NCI-H1694 (cell line): Measurements from ENCODE around the gene DCP2.

Experiments
- DNase-seq: peaks from one replicate; lab custom pipeline; 2025; lab: John Stamatoyannopoulos, UW

Gene DCP2

GRCh38 chr5:113047733-113048652, 71.4 kb downstream of the DCP2 start:
- no peak for DNase-seq

- no peak for DNase-seq
Measured at GRCh38 chr5:113048931-113049330, 72.3 kb downstream of the DCP2 start.

DNA sequence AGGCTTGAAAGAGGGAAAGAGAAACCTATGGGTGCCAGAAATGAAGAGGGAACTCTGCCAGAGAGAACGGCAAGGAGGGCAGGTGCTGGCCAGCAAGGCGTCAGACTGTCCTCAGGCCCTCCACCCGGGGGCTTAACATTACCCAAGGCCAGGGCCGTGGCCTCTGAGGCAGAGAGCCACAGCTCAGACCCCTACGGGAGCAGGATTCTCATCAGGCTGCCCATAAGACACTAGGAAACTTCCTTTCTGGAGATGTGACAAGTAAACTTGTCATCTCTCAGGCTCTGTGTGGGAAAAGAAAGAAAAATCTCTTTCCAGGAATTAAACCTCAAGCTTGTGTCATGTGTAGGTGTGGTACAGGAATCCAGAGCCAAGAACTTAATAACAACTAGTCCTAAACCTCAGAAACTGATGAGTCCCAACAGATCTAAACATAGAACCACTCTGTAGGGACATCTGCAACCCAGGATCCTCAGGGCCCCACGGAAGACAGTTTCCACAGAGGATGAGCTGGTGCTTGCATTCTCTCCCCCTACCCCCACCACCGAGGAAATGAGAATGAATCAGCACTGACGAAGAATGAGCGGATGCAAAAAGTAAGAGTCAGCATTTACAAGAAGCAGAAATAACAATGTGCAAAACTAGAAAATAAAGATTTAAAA, 74.3 kb downstream of the DCP2 start:
- DNase-seq: no peak

DNA sequence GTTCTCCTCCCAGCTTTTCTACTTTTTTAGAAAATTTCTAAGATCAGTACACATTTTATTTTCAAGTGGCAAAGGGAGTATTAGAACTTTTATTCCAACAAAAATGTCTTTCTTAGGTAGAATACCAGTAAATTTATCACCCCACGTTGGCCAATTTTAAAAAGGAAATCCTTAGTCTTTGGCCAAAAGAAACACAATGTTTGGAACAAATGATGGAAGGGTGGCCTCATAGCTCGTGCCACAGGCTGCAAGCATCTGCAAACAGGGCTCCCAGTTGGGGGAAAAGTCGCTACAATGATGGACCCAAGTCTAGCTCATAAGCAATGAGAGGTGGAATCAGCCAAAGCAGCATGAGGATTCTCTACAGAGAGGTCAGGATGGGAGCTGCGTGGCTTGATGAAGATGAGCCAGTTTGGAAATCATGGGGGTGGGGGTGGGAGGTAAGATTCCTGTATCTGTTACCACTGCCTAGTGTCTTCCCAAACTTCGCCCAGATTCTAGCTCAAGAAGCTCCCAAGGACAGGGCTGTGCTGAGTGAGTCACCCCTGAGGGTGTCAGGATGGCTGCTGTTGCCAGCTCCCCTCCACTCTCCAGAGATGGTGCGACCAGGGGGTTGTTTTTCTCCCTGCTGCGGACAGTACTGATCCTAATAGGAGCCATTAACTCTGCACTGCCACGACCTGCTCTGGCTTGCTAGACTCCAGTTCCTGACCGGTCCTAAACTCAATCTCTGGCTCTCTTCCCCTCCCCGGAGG, 75.6 kb downstream of the DCP2 start:
- no peak for DNase-seq

GRCh38 chr5:113053511-113053995, 77.0 kb downstream of the DCP2 start:
- no peak for DNase-seq

- no peak for DNase-seq
Measured at GRCh38 chr5:113054899-113055298, 78.3 kb downstream of the DCP2 start.

DNA sequence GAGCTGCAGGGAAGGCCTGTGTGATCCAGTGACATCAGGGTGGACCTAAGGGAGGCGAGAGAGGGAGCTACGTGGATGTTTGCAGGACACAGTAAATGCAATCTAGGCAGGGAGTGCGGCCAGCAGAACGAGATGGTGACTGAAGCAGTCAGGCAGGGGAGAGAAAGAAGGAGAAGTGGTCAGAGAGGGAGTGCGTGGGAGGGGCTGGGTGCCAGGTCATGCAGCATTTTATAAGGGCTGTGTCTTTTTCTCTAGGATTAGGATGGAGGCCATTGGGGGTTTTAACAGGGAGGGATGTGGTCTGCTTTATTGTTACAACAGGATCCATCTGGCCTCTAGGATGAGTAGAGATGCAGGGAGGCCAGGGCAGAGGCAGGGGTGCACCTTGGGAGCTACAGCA, 80.4 kb downstream of the DCP2 start:
- no peak for DNase-seq

- peak; percentile 36 for DNase-seq
Measured at GRCh38 chr5:113057557-113057984, 81.0 kb downstream of the DCP2 start.

GRCh38 chr5:113058269-113058668, 81.7 kb downstream of the DCP2 start:
- DNase-seq: no peak

DNA sequence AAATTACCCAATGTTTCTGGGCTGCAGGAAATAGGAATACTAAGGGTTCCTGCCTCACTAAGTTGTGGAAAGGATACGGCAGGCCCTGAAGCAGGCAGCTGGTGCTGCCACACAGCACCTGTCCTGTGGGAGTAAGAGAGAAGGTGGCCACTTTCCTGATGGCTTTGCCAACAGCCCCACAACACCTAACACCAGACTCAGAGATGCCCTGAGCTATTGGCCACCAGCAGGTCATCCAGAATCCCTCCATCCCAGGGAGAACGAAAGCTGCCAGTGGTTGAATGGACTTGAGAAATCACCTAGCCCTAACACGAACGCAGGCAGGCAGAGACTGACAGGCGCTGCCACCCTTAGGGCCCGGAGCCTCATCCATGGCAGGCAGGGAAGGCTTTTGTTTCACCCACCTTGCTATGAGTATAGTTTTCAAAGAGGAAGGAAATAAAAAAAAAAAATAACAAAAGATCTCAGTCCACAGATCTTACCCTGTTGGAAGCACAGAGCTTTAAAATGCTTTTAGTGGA, 82.2 kb downstream of the DCP2 start:
- no peak for DNase-seq

DNA sequence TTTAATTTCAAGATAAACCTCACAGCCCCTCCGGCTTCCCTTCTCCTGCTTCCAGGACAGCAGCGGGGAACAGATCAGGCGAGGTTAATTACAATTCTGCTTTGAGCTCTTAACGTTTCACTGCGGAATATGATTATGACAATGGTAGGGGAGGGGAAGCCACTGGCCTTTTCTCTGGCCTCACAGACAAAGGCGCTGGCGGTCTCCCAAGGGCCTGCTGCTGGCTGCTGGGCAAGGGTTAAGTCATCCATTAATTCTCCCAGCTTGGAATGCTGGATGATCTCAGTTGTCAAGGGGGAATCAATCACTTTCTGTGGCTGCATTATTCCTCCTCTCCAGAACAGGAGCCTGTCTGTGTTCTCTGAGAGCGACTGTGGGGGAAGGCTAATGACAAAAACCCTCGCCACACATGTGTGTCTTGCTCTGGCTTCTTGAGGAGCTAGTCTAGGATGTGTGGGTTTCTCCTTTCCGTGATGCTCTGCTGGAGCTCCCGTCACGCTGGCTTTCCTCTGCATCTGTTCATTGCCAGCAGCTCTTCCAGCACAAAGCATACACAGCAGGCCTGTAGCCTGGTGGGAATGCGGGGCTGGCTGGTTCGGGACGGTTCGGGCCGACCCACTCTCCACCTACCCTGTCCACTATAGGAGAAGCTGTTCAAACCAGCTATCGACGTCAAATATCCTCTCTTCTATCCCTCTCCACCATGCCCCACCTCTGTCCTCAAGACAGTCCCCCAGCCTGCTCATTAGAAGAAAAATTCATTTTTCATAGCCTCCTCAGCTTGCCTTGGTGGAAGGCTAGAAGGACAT, 82.8 kb downstream of the DCP2 start:
- no peak for DNase-seq

DNA sequence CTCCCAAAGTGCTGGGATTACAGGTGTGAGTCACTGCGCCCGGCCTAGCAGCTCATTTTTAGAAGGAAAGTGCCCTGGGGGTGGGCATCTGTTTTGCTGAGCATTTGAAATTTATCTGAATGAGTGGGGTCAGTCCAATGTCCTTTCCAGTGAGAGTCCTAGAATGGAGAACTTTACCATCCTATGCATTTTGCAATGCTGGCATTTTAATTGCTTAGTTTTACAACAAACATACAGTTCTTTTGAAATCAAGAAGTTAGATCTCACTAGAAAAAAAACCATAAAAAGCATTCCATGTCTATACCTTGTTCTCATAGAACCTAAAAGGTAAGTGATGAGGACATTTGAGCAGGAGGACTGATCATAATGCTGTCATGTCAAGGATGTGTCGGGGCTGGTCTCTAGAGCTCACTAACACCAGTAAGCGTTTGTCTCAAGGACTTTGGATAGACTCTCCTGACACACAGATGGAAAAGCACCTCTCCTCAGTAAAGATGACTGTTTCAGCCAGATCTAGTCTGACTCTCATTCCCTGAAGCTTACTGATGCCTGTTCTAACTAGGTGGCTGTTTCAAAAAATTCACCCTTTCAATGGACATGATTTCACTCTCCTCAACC, 83.9 kb downstream of the DCP2 start:
- no peak for DNase-seq

DNA sequence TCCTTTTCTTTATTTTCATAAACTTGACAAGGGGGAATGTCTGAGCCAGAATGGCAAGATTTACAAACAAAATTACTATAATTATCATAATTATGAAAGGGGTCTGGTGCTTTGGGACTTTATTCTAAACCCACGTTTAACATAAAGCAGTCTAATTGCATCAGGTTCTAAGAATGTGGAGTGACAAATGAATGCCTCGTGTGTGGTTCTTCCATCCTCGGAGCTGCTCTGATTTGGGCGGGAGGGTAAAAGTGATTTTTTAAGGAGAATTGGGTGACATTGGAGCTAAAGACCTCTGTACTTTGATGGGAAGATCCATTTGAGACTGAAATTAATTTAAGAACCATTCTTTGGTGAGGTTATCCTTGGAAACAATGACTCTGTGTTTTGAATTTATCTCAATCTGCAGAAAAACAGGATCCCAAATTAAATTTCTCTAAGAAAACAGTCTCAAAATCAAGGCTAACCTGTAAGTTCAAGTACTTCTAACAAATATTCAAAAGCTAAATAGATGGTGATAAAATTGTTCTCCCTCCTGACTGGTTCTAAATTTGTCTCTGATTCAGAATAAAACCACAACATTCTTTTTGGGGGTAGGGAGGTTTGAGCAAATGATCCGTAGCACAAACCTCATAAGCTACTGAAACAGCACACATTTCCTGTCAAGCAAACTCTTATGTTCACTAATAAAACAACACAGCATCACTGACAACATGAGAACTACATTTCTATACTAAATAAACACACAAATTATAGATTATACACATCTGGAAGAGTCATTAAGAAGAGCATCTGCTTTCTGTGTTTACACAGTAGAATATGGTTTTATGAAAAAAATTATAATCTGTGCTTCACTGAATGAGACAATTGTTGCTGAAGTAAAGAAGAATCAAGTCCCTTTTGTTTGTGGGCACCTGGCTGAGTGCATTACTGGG, 85.5 kb downstream of the DCP2 start:
- DNase-seq: no peak

GRCh38 chr5:113062869-113063508, 86.4 kb downstream of the DCP2 start:
- DNase-seq: no peak

DNA sequence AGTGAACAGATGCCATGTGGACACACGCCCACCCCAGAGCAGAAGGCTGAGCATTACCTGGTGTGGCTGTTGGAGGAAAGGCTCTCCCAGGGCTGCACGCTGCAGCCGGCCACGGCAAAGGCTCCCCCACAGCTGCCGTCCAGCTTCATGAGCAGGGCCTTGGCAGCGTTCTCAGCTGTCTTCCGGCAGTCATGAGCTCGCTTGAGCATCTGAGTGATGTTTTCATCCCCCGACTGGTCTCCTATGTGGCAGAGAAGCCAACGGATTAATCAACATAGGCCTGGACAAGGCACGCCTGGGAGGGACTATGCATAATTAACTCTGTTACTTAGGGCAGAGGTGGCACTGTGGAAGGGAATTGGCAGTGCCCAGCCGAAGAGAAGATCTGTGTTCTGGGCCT, 87.3 kb downstream of the DCP2 start:
- no peak for DNase-seq

- DNase-seq: no peak
Measured at GRCh38 chr5:113064806-113065205, 88.2 kb downstream of the DCP2 start.

GRCh38 chr5:113065626-113066025, 89.0 kb downstream of the DCP2 start:
- no peak for DNase-seq

DNA sequence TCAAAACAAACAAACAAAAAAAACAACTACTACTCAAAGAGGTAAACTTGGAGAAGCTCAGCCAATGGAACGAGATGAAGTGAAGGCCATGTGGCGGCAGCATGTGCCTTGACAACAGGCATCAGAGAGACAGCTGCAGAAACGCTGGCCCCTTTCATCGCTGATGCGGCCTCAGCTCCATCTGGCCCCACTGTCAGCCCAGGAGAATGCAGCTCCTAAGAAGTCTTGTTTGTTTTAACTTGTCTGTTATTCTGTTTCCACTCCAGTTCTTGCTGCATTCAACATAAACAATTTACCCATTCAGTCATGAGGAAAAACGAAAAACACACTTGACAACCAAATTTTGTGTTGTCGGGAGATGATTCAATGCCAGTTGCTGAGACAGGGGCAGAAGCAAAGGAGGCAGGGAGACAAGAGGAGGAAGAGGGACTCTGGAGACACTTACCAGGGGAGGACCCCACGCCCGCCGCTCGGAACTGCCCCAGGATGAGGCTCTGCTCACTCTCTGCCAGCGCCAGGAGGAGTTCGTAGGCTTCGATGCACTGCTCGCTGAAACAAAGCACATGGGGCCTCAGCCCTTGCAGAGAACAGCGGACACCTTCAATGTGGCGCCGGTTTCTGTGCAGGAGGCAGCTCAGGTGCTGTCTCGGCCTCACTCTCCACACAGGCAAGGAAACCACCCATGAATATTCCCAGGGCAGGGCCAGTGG, 91.2 kb downstream of the DCP2 start:
- DNase-seq: peak; percentile 73

- DNase-seq: no peak
Measured at GRCh38 chr5:113068559-113068958, 92.0 kb downstream of the DCP2 start.
